ENCODE data around the gene WDR44.
A peak's percentile ranks its signal among the peaks of the same experiment; 100 is the strongest.
"Not testable (repeated sequence)": the region's sequence is repeated elsewhere in the genome, so short reads cannot be mapped to it uniquely, and the experiment has no call there.

WDR44 gene

GRCh38 chrX:118345464-118346257 lies at the start of gene WDR44:
WDR44 (plus strand) TSS chrX:118346106; CDS start chrX:118346504, 398 bp downstream.
- peak; percentile 94 for DNase-seq (ENCODE audit: extremely low read depth, insufficient read length)
- no peak for TF ChIP-seq CTCF (IDR thresholded peaks at IDR 0.05; ENCODE audit: insufficient read depth, low read length, poor library complexity, severe bottlenecking)

GRCh38 chrX:118305827-118306226 lies 40.1 kb upstream of the WDR44 start:
- H3K4me3 ChIP-seq (replicated peaks; ENCODE audit: low read depth, low read length); H3K27me3 ChIP-seq (replicated peaks; ENCODE audit: control insufficient read depth, insufficient read depth, low read length); DNase-seq (ENCODE audit: extremely low read depth, insufficient read length); H3K36me3 ChIP-seq (ENCODE audit: control insufficient read depth, insufficient read depth, low read length): not testable (repeated sequence)

More at GRCh38 chrX:118345464-118346257, at the start of gene WDR44:
- Histone ChIP-seq H3K36me3 (ENCODE audit: control insufficient read depth, insufficient read depth, low read length) (no peaks in the 10 kb centered on the region), H3K4me3 (replicated peaks; ENCODE audit: low read depth, low read length) (peak within 1 kb of the TSS; percentile 76), H3K27me3 (replicated peaks; ENCODE audit: control insufficient read depth, insufficient read depth, low read length) (no peaks in the 10 kb centered on the region)

- Histone ChIP-seq H3K4me3 (replicated peaks; ENCODE audit: low read depth, low read length) (no peak overlapping the region), H3K36me3 (ENCODE audit: control insufficient read depth, insufficient read depth, low read length) (no peaks in the 10 kb centered on the region), H3K27me3 (replicated peaks; ENCODE audit: control insufficient read depth, insufficient read depth, low read length) (no peaks in the 10 kb centered on the region)
- DNase-seq (ENCODE audit: extremely low read depth, insufficient read length), result no peak
- no peak for TF ChIP-seq CTCF (IDR thresholded peaks at IDR 0.05; ENCODE audit: insufficient read depth, low read length, poor library complexity, severe bottlenecking)
These were observed 30.4 kb upstream of the WDR44 start for GRCh38 chrX:118315529-118315928.

GRCh38 chrX:118324588-118324987 lies 21.3 kb upstream of the WDR44 start:
- no peak for TF ChIP-seq CTCF (IDR thresholded peaks at IDR 0.05; ENCODE audit: insufficient read depth, low read length, poor library complexity, severe bottlenecking)
- Histone ChIP-seq H3K36me3 (ENCODE audit: control insufficient read depth, insufficient read depth, low read length) (no peaks in the 10 kb centered on the region), H3K4me3 (replicated peaks; ENCODE audit: low read depth, low read length) (no peak overlapping the region), H3K27me3 (replicated peaks; ENCODE audit: control insufficient read depth, insufficient read depth, low read length) (no peaks in the 10 kb centered on the region)
- no peak for DNase-seq (ENCODE audit: extremely low read depth, insufficient read length)

GRCh38 chrX:118325453-118325852 lies 20.5 kb upstream of the WDR44 start:
- TF ChIP-seq CTCF (IDR thresholded peaks at IDR 0.05; ENCODE audit: insufficient read depth, low read length, poor library complexity, severe bottlenecking), result peak; percentile 55
- no peak for DNase-seq (ENCODE audit: extremely low read depth, insufficient read length)
- Histone ChIP-seq H3K4me3 (replicated peaks; ENCODE audit: low read depth, low read length) (no peak overlapping the region), H3K27me3 (replicated peaks; ENCODE audit: control insufficient read depth, insufficient read depth, low read length) (no peaks in the 10 kb centered on the region), H3K36me3 (ENCODE audit: control insufficient read depth, insufficient read depth, low read length) (no peaks in the 10 kb centered on the region)

- no peak overlapping the region for H3K4me3 ChIP-seq (replicated peaks; ENCODE audit: low read depth, low read length)
- no peak for TF ChIP-seq CTCF (IDR thresholded peaks at IDR 0.05; ENCODE audit: insufficient read depth, low read length, poor library complexity, severe bottlenecking)
- H3K27me3 ChIP-seq (replicated peaks; ENCODE audit: control insufficient read depth, insufficient read depth, low read length), result no peaks in the 10 kb centered on the region
- no peak for DNase-seq (ENCODE audit: extremely low read depth, insufficient read length)
- no peaks in the 10 kb centered on the region for H3K36me3 ChIP-seq (ENCODE audit: control insufficient read depth, insufficient read depth, low read length)
These were observed 16.7 kb upstream of the WDR44 start for GRCh38 chrX:118329175-118329574.
